Stimulated activated effector memory CD8-positive, alpha-beta T cell treated with anti-CD3 and anti-CD28 coated beads, Interleukin-12 subunit alpha, Interleukin-12 subunit beta, amount 100 ng/mL, for 72 hours (primary cell): ENCODE results near the gene NELFCD.
"Not testable (repeated sequence)": the region's sequence is repeated elsewhere in the genome, so short reads cannot be mapped to it uniquely, and the experiment has no call there.

ENCODE experiments used
- ATAC-seq: fragments of 150-1000 bp; cut with Tn5 transposase; 2 replicates; pipeline ENCODE4 v1.10.0; 2021
- DNase-seq, 2 donors: peaks; one replicate each; pipeline ENCODE4 v3.0.0; 2021 to 2022; ENCODE audit warnings: low spot score in 2 of 2
- H3K27ac Mint-ChIP-seq: one replicate; pipeline ENCODE4 v1.8.0; 2022; ENCODE audit warnings: mild to moderate bottlenecking, mixed read lengths
- H3K36me3 Mint-ChIP-seq: one replicate; pipeline ENCODE4 v1.8.0; 2022; ENCODE audit warnings: mild to moderate bottlenecking, mixed read lengths
- H3K4me1 Mint-ChIP-seq: one replicate; pipeline ENCODE4 v1.8.0; 2022; ENCODE audit warnings: mixed read lengths
- H3K4me3 Mint-ChIP-seq: one replicate; pipeline ENCODE4 v1.8.0; 2022; ENCODE audit warnings: mild to moderate bottlenecking, mixed read lengths
- H3K9me3 Mint-ChIP-seq: one replicate; pipeline ENCODE4 v1.8.0; 2022; ENCODE audit warnings: mixed read lengths

The NELFCD gene

GRCh38 chr20:58980711-58981627, at the start of gene NELFCD:
Gene NELFCD (plus strand): TSS chr20:58981256. CDS start chr20:58981310, 54 bp downstream.
- peak; percentile 87 for ATAC-seq
- no peaks in the 10 kb centered on the region for H3K9me3 Mint-ChIP-seq
- peak; percentile 86 to 93 for DNase-seq
- peaks cover 30% of the 10 kb centered on the region for H3K4me1 Mint-ChIP-seq
- peaks cover 39% of the 10 kb centered on the region for H3K36me3 Mint-ChIP-seq
- peak within 1 kb of the TSS; percentile 69 for H3K4me3 Mint-ChIP-seq
- H3K27ac Mint-ChIP-seq = peak within 1 kb of the TSS; percentile 75

- Mint-ChIP-seq H3K9me3 (no peaks in the 10 kb centered on the region), H3K4me1 (no peaks in the 10 kb centered on the region), H3K36me3 (peaks cover 4% of the 10 kb centered on the region), H3K27ac (no peak overlapping the region), H3K4me3 (no peak overlapping the region)
- no peak for DNase-seq
- no peak for ATAC-seq
Observed at GRCh38 chr20:58932170-58932569, 48.9 kb upstream of the NELFCD start.

GRCh38 chr20:58938078-58938477, 43.0 kb upstream of the NELFCD start:
- H3K4me3 Mint-ChIP-seq = no peak overlapping the region
- no peaks in the 10 kb centered on the region for H3K36me3 Mint-ChIP-seq
- H3K9me3 Mint-ChIP-seq = no peaks in the 10 kb centered on the region
- DNase-seq = no peak
- no peak overlapping the region for H3K27ac Mint-ChIP-seq
- ATAC-seq = no peak
- no peaks in the 10 kb centered on the region for H3K4me1 Mint-ChIP-seq

- DNase-seq (no peak), ATAC-seq (no peak)
- Mint-ChIP-seq H3K9me3 (no peaks in the 10 kb centered on the region), H3K27ac (no peak overlapping the region), H3K4me3 (no peak overlapping the region), H3K4me1 (no peaks in the 10 kb centered on the region), H3K36me3 (no peaks in the 10 kb centered on the region)
Observed at GRCh38 chr20:58938541-58938940, 42.5 kb upstream of the NELFCD start.

- Mint-ChIP-seq H3K4me3 (no peak overlapping the region), H3K27ac (no peak overlapping the region), H3K4me1 (no peaks in the 10 kb centered on the region), H3K9me3 (no peaks in the 10 kb centered on the region), H3K36me3 (no peaks in the 10 kb centered on the region)
- no peak for DNase-seq
- ATAC-seq = no peak
Observed at GRCh38 chr20:58941471-58941870, 39.6 kb upstream of the NELFCD start.

GRCh38 chr20:58942549-58942948, 38.5 kb upstream of the NELFCD start:
- DNase-seq = no peak
- ATAC-seq = no peak
- no peaks in the 10 kb centered on the region for H3K4me1 Mint-ChIP-seq
- H3K4me3 Mint-ChIP-seq = no peak overlapping the region
- no peaks in the 10 kb centered on the region for H3K9me3 Mint-ChIP-seq
- H3K36me3 Mint-ChIP-seq = no peaks in the 10 kb centered on the region
- no peak overlapping the region for H3K27ac Mint-ChIP-seq

GRCh38 chr20:58944610-58945009, 36.4 kb upstream of the NELFCD start:
- no peak for DNase-seq
- no peak overlapping the region for H3K4me3 Mint-ChIP-seq

GRCh38 chr20:58945965-58946631, 35.0 kb upstream of the NELFCD start:
- ATAC-seq = no peak
- no peak overlapping the region for H3K27ac Mint-ChIP-seq
- no peaks in the 10 kb centered on the region for H3K4me1 Mint-ChIP-seq
- H3K9me3 Mint-ChIP-seq = no peaks in the 10 kb centered on the region
- H3K4me3 Mint-ChIP-seq = no peak overlapping the region
- DNase-seq = no peak
- H3K36me3 Mint-ChIP-seq = no peaks in the 10 kb centered on the region

More at GRCh38 chr20:58944610-58945009, 36.4 kb upstream of the NELFCD start:
- Mint-ChIP-seq H3K36me3 (no peaks in the 10 kb centered on the region), H3K9me3 (no peaks in the 10 kb centered on the region), H3K4me1 (no peaks in the 10 kb centered on the region), H3K27ac (no peak overlapping the region)
- no peak for ATAC-seq

GRCh38 chr20:58947797-58948388, 33.2 kb upstream of the NELFCD start:
- H3K4me1 Mint-ChIP-seq, H3K4me3 Mint-ChIP-seq, ATAC-seq, DNase-seq, H3K27ac Mint-ChIP-seq, H3K9me3 Mint-ChIP-seq, H3K36me3 Mint-ChIP-seq: not testable (repeated sequence)

- Mint-ChIP-seq H3K4me3 (no peak overlapping the region), H3K4me1 (no peaks in the 10 kb centered on the region), H3K36me3 (no peaks in the 10 kb centered on the region), H3K9me3 (no peaks in the 10 kb centered on the region), H3K27ac (no peak overlapping the region)
- no peak for ATAC-seq
- no peak for DNase-seq
Observed at GRCh38 chr20:58950603-58951002, 30.5 kb upstream of the NELFCD start.

- Mint-ChIP-seq H3K9me3 (no peaks in the 10 kb centered on the region), H3K4me1 (no peaks in the 10 kb centered on the region), H3K4me3 (no peak overlapping the region), H3K36me3 (no peaks in the 10 kb centered on the region), H3K27ac (no peak overlapping the region)
- ATAC-seq (no peak), DNase-seq (no peak)
Observed at GRCh38 chr20:58953050-58953449, 28.0 kb upstream of the NELFCD start.

GRCh38 chr20:58956078-58956477, 25.0 kb upstream of the NELFCD start:
- H3K4me1 Mint-ChIP-seq = no peaks in the 10 kb centered on the region
- H3K4me3 Mint-ChIP-seq = no peak overlapping the region
- H3K36me3 Mint-ChIP-seq = no peaks in the 10 kb centered on the region
- H3K27ac Mint-ChIP-seq = no peak overlapping the region
- H3K9me3 Mint-ChIP-seq = no peaks in the 10 kb centered on the region
- ATAC-seq (no peak), DNase-seq (no peak)

- Mint-ChIP-seq H3K9me3 (no peaks in the 10 kb centered on the region), H3K27ac (no peak overlapping the region), H3K4me1 (no peaks in the 10 kb centered on the region), H3K4me3 (no peak overlapping the region), H3K36me3 (no peaks in the 10 kb centered on the region)
- ATAC-seq (no peak), DNase-seq (no peak)
Observed at GRCh38 chr20:58959652-58960051, 21.4 kb upstream of the NELFCD start.

- Mint-ChIP-seq H3K36me3 (no peaks in the 10 kb centered on the region), H3K27ac (no peak overlapping the region), H3K9me3 (no peaks in the 10 kb centered on the region), H3K4me3 (no peak overlapping the region), H3K4me1 (no peaks in the 10 kb centered on the region)
- ATAC-seq = no peak
- DNase-seq = no peak
Observed at GRCh38 chr20:58963060-58963584, 17.9 kb upstream of the NELFCD start.

- H3K27ac Mint-ChIP-seq, H3K36me3 Mint-ChIP-seq, ATAC-seq, DNase-seq, H3K4me3 Mint-ChIP-seq, H3K4me1 Mint-ChIP-seq, H3K9me3 Mint-ChIP-seq: not testable (repeated sequence)
Observed at GRCh38 chr20:58963922-58964321, 17.1 kb upstream of the NELFCD start.
